RCC 7860 (cell line): Measurements from ENCODE around the gene POLD3.
A peak's percentile ranks its signal among the peaks of the same experiment; 100 is the strongest.

Experiments used
- DNase-seq: peaks from one replicate; pipeline ENCODE4 v3.0.0-alpha.2; 2015; ENCODE audit warnings: low spot score
- FAIRE-seq: peaks from 2 replicates; lab custom pipeline; 2012; peaks lifted over from hg19 to GRCh38; lab: Jason Lieb, UNC

Gene POLD3

DNA sequence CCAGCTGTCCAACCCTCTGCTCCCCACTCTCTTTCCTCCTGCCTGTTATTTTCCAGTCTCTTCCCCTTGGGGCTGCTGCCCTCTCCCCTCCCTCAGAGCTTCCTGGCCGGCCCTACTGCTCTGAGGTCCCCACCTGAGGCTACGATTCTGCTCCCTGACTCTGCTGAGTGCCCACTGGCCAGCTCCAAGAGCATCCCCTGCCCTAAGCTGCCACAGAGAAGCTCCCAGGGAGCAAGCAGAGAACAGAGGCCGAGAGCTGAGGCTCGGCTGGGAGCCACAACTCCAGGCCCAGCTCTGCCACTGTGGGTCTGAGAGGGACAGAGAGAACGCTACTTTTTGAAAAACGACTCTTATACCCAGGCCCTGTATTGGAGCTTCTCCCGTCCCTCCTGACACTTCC, 77.8 kb downstream of the POLD3 start:
- DNase-seq (no peak), FAIRE-seq (no peak)

DNA sequence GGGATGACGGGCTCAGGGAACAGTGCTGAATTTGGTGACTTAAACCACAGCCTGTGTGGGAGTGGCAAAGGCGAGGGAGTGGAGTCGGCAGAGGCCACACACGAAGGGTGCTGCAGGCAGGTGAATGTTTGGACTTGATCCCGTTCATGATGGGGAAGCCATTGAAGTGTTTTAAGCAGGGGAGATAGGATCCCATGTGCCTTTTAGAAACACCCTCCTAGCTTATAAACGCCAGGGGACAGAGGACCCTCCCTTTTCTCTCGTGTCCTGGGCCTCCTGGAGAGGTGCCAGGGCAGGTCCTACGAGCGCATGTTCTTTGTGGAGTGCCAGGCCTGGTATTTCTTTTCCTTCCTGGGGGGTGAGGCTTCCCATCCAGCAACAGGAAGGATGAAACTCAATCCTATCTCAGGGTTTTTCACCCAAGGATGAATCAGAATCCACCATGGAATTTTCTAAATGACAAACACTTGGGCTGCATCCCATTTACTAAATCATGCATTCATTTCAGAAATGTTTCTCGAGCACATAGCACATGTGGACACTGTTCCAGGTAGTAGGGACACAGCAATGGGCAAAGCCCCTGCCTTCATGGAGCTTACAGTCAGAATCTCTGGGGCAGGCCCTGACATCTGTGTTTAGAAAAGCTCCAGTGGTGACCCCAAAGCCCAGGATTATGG, 79.3 kb downstream of the POLD3 start:
- peak; percentile 70 for DNase-seq
- FAIRE-seq, result no peak

GRCh38 chr11:74672332-74672955, 80.1 kb downstream of the POLD3 start:
- no peak for DNase-seq
- no peak for FAIRE-seq

DNA sequence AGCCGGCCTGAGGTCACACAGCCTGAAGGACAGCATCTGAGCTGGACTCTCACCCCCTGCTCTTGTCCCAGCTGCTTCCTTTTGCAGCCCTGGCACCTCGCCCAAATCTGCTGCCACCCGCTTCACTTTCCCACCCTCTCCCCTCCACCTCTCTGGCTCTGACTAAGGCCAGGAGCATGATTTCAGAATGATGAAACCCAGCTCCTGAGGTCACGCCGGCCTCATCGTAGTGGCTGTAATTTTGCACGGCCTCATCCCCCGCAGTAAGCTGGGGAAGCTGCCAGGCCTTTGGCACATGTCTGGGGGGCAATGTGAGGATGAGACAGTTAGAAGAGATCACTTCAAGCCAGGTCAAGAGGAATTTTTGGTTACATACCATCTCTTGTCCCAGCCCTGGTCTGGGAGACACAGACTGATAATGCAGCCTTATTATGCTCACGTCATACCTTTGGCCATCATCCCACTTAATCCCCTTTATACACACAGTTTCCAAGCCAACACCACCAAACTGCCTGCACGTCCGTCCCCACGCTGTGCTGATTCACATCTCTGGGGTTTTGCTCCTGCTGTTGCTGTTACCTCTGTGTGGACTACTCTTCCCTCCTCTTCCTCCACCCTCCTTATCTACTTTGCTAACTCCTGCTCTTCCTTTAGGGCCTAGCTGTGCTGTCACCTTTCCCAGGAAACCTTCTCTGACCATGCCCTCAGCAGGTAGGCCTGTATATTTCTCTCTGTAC, 80.7 kb downstream of the POLD3 start:
- DNase-seq (peak; percentile 98), FAIRE-seq (peak; percentile 84)

DNA sequence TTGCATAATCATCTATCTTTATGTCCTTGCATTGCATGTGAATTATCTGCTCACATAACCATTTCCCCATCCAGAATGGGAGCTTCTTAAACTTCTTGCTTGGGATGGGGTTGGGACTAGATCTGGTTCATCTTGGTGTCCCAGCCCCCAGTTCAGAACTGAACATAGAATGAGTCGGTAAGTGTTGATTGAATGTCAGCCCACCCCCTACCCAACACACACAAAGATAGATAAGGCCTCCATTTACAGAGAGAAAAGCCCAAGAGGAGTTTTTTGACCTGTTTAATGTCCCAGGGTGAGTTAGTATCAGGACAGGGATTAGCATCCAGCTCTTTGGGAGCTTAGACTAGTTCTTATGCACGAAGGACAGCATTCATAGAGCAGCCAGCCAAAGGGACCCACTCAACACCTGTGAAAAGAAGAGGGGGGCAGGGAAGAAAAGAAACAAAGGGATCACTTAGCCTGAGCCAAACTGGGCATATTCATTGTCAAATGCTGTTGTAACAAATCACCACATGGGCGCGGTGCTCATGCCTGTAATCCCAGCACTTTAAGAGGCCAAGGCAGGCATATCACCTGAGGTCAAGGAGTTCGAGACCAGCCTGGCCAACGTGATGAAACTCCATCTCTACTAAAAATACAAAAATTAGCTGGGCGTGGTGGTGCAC, 81.4 kb downstream of the POLD3 start:
- FAIRE-seq, result no peak
- no peak for DNase-seq

- no peak for FAIRE-seq
Measured at GRCh38 chr11:74675761-74676160, 83.4 kb downstream of the POLD3 start.

GRCh38 chr11:74676596-74676995, 84.2 kb downstream of the POLD3 start:
- DNase-seq, result no peak
- no peak for FAIRE-seq

More at GRCh38 chr11:74675761-74676160, 83.4 kb downstream of the POLD3 start:
- DNase-seq, result no peak

DNA sequence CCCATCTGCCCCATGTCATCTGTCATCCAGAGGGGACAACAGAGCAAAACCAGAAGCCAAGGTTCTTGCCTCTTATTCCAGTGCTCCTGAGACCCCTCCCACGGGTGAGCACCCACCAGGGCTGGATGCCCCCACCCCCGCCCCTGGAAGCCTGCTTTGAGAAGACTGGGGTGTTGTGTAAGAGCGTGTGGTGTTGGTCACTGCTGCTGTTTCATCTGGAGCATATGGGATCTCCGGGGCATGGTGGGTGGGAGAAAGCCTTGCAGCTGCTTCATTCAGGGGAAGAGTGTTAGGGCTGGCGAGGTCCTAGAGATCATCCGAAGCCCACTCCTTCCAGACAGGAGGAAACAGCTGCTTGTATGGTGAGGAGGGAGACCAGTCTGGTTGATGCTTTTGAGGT, 84.7 kb downstream of the POLD3 start:
- FAIRE-seq (no peak), DNase-seq (no peak)

GRCh38 chr11:74678041-74678440, 85.7 kb downstream of the POLD3 start:
- no peak for DNase-seq

DNA sequence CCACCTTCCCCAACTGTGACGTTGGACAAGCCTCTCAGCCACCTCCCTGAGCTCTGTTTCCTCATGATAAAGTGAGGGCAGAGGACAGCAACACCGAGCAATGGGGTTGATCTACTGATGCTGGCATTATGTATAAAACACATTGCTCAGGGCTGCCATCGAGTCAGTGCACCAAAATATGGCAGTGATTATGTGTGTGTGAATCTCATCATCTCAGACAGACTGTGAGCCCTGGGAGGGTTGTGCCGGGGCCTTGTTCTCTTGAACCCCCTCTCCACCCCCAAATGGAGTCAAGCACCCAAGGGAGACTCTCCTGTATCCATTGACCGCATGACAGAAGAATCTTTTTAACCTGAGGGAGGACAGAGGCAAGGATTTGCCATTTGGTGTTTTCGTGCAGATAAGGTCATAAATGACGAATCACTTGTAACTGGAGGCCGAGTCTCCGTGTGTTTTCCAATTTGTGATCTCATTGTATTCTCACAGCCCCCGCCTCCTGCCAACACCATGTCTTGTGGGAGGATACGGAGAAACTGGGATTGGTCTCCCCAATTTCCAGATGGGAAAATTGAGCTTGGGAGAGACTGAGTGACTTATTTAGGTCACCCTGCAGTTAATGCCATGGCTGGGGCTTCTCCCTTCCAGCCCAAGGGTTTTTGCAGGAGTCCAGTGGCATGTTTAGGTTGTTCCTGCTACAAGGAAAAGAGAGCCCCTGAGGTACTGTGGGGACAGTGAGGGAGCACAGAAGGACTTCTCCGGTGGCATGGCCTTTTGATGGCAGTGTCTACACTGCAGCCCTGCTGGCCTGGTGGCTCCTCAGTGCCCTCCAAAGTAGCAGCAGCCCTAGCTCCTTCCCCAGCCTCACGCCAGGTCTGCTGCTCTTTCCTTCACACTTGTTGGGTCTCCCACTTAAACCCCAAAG, 86.5 kb downstream of the POLD3 start:
- DNase-seq (no peak), FAIRE-seq (no peak)

More at GRCh38 chr11:74678041-74678440, 85.7 kb downstream of the POLD3 start:
- FAIRE-seq, result no peak

DNA sequence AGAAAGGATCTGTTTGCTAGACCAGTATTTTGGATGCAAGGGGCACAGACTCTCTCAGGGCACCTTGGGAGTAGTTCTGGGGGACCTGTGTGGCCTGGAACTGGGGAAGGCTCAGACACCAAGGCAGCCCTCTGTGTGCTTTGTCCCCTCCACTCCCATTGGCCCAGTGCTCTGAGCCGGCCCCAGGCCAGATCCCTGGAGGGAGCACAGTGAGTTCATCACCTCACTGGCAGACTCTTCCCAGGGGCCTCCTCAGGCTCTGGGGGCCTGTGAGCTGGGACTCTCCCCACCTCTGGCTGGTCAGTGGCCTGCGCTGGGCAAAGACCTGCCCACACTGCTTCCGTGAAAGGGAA, 87.1 kb downstream of the POLD3 start:
- FAIRE-seq, result no peak
- no peak for DNase-seq

DNA sequence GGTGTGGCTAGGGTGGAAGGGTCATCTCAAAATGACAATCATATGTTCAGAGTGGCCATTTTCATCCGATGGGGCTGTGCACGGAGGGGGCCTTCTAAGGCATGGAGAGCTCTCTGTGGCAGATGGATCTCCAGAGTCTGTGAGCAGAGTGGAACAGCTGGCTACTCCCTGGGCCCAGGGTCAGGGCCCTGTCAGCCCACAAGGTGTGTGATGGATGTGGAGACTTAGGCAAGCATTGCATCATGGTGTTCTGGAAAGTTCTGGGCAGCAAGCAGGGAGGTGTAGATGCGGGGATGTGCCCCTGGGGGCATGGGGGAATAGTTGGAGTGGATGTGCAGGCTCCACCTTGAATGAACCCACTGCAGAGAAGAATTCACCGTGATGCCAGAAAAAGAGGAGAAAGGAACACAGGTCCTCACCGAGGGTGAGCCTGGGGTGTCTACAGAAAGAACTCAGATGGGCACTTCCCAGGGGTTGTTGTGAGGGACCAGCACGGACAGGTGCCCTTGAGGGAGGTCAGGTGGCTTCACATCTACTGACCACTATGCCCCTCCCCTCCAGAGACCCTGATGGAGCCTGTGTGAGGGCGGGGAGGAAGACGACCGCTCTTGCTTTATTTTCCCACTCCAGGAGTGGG, 87.8 kb downstream of the POLD3 start:
- FAIRE-seq, result no peak
- DNase-seq, result no peak

DNA sequence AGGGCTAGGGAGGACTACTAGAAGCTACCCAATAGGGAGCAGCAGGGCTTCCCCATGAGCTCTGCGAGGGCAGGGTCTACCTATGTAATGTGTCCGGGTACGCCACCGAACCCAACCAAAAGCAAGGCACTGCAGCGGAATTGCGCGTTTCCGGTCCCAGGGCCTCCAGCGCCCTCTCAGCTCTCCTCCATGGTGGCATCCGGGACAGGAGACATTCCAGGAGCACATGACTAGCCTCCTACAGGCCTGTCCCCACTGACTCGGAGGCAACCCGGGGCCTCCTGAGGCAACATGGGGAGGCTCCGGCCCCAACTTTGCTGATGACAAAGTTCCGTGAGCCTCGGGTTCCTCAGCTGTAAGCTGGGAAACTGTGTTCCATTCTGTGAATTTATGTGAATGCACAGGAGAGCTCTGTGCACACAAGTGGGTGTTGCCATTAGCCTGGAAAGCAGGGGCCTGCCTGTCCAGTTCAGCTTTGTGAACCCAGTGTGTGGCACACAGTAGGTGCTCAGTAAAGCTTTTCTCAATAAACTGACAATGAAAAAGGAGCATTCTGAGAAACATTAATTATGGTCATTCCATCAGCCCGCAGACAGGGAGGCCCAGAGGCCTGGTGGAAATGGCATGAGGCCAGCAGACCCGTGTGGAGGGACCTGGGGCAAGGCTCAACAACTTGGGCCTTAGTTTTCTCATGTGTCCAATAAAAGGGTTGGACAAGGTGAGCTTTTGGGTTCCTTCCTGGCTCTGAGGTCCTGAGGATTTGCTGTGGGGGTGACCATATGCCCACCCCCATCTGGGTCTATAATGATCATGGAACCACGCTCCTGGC, 88.5 kb downstream of the POLD3 start:
- no peak for FAIRE-seq

GRCh38 chr11:74681686-74682651, 89.6 kb downstream of the POLD3 start:
- DNase-seq (no peak), FAIRE-seq (no peak)

More for the DNA sequence above, 88.5 kb downstream of the POLD3 start:
- no peak for DNase-seq

GRCh38 chr11:74682731-74683278, 90.4 kb downstream of the POLD3 start:
- no peak for FAIRE-seq
- DNase-seq, result no peak

- FAIRE-seq, result no peak
Measured at GRCh38 chr11:74683279-74683871, 91.0 kb downstream of the POLD3 start.

DNA sequence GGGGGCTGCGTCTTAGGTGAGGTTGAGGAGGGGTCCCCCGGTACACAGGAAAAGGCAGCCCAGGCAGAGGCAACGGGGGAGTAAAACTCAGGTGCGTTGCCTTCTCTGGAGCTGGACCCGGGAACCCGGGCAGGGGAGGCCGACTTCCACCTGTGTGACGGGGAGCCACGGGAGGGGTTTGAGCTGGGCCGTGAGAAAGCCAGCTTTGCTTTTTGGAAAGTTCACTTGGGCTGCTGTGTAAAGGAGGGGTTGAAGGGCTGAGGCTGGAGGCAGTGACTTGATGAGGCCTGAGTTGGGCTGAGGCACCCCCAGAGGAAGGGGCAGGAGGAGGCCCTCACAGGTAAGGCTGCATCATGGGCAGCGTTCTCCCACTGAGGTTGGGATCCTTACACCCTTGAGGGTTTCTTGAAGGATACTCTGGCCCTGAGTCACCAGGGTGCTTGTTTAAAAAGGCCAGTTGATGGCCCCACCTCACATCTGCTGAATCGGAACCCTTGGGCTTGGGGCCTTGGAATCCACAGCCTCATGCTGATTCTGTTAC, 91.6 kb downstream of the POLD3 start:
- FAIRE-seq, result no peak
- DNase-seq, result no peak

More at GRCh38 chr11:74683279-74683871, 91.0 kb downstream of the POLD3 start:
- no peak for DNase-seq
